ENCODE measurements around the gene KLHL12.

The KLHL12 gene

DNA sequence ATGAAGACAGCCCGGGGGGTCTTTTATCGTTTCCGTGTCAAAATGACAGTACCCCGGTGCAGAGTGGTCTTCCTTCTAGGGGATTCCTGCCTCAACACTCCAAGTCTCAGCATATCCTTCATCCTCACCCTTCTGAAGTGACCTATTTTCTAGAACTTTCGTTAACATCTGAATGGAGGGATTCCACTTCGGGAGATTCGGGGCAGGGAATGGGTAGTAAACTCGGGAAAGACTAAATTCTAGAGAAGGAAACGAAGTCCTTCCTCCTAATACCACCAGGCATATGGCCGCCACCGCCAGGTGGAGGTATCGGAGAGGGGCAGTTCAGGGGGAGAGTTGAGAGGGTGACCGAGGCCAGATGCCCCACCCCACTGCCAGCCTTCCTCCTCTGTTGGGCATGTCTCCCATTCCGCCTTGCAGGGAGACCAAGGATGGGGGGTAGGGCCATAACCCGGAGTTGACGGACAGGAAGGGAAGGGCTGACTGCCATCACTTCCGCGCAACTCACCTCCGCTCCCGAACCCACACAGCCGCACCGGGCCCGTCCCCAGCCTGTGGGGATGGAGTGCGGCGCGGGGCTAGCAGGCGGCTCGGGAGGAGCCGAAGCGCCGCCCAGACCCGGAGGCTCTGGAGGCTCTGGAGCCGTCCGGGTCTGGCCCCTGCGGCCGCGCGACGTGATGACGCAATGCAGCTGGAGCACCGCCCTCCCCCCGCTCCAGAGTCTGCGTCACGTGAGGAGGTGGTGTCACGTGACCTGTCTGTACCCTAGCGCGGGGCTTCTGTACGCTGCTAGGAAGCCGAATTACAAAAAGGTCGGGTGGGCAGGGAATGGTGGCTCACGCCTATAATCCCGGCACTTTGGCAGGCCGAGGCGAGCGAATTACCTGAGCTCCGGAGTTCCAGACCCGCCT lies at the start of gene KLHL12:
TSS of gene KLHL12 (minus strand) at position 654 of the 911 bp plus-strand sequence. CDS start 2,072 bp downstream, outside the sequence.
- peak within 1 kb of the TSS; percentile 22 for H2AFZ ChIP-seq (ENCODE audit: low read depth, low read length)
- H3K36me3 ChIP-seq (ENCODE audit: insufficient read depth, low read length), result peaks cover 20% of the 10 kb centered on the region
- no peaks in the 10 kb centered on the region for H3K27me3 ChIP-seq (ENCODE audit: insufficient read depth, low read length)
- no peaks in the 10 kb centered on the region for H3K9me3 ChIP-seq (ENCODE audit: low read length)
- peaks cover 8% of the 10 kb centered on the region for H3K4me1 ChIP-seq (ENCODE audit: insufficient read depth, low read length)
- H3K4me3 ChIP-seq (ENCODE audit: low read length), result peak within 1 kb of the TSS; percentile 59

DNA sequence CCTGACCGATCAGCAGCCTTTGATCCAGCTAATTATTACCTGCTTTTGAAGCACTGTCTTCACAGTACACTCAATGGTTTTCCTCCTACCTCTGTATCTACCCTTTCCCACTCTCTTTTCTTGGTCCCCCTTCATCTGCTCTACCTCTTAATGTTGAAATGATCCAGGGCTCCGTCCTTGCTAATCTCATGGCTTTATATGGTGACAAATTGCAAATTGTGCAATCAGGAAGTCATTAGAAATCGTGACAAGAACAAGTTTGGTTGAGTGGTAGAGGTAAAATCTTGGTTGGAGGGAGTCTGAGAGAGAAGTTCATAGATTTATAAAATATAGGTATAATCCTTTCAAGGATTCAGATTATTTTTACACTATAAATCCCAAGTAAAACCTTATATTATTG lies 49.6 kb upstream of the KLHL12 start:
- no peaks in the 10 kb centered on the region for H3K36me3 ChIP-seq (ENCODE audit: insufficient read depth, low read length)
- no peaks in the 10 kb centered on the region for H3K4me1 ChIP-seq (ENCODE audit: insufficient read depth, low read length)
- H3K4me3 ChIP-seq (ENCODE audit: low read length), result no peak overlapping the region
- no peaks in the 10 kb centered on the region for H3K9me3 ChIP-seq (ENCODE audit: low read length)
- no peak overlapping the region for H2AFZ ChIP-seq (ENCODE audit: low read depth, low read length)
- H3K27me3 ChIP-seq (ENCODE audit: insufficient read depth, low read length), result peaks cover 43% of the 10 kb centered on the region

DNA sequence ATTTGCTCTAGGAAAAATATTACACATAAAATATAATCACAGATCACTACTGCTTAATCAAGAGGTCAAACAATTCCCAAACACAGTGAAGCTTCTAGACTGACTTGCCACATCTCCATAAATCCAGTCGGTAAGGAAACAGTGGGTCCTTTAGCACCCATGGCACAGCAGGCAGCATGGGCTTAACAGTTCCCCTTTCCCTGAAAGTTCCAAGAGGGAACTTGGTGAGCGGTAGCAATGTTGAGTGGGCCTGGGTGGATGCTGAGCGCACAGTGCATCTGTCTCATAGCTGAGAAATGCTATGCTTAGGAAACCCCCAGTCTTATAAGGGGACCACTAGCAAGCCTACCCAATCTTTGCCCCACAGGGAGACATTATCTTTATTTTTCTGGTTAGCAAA lies 47.8 kb upstream of the KLHL12 start:
- H3K9me3 ChIP-seq (ENCODE audit: low read length), result no peaks in the 10 kb centered on the region
- H2AFZ ChIP-seq (ENCODE audit: low read depth, low read length), result no peak overlapping the region
- H3K36me3 ChIP-seq (ENCODE audit: insufficient read depth, low read length), result no peaks in the 10 kb centered on the region
- H3K4me3 ChIP-seq (ENCODE audit: low read length), result no peak overlapping the region
- H3K4me1 ChIP-seq (ENCODE audit: insufficient read depth, low read length), result no peaks in the 10 kb centered on the region
- peaks cover 36% of the 10 kb centered on the region for H3K27me3 ChIP-seq (ENCODE audit: insufficient read depth, low read length)

DNA sequence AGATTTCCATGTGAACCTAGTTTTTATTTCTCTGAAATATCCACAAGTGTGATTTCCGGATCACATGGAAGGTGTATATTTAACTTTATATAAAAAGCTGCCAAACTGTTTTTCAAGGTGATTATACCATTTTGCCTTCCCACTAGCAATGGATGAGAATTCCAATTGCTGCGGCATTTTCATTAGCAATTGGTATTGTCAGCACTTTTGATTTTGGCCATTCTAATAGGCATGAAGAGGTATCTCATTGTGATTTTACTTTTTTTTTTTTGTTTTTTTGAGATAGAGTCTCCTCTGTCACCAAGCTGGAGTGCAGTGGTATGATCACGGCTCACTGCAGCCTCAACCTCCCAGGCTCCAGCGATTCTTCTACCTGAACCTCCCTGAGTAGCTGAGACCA lies 45.0 kb upstream of the KLHL12 start:
- Histone ChIP-seq H3K27me3 (ENCODE audit: insufficient read depth, low read length) (peaks cover 21% of the 10 kb centered on the region), H3K9me3 (ENCODE audit: low read length) (no peaks in the 10 kb centered on the region), H3K36me3 (ENCODE audit: insufficient read depth, low read length) (no peaks in the 10 kb centered on the region), H2AFZ (ENCODE audit: low read depth, low read length) (no peak overlapping the region), H3K4me1 (ENCODE audit: insufficient read depth, low read length) (peaks cover 12% of the 10 kb centered on the region), H3K4me3 (ENCODE audit: low read length) (no peak overlapping the region)

DNA sequence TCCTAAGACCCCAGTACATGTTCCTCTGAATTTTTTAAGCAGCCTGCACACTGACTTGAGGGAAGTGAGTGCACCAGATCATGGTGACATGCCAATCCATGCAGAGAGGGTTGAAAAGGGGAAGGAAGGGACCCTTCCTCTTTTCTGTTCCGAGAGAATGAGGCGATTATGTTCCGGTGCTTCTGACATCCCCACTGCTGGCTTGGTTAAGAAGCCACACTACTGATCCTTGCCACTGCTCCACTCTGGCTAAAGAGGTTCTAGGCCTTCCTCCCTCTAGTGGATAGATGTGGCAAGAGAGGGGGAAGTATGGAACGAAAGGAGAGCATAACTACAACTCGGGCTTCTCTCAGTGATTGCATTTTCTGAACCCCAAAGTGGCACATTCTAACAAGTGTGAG lies 41.9 kb upstream of the KLHL12 start:
- H2AFZ ChIP-seq (ENCODE audit: low read depth, low read length), result no peak overlapping the region
- no peaks in the 10 kb centered on the region for H3K9me3 ChIP-seq (ENCODE audit: low read length)
- H3K36me3 ChIP-seq (ENCODE audit: insufficient read depth, low read length), result no peaks in the 10 kb centered on the region
- H3K4me1 ChIP-seq (ENCODE audit: insufficient read depth, low read length), result peaks cover 12% of the 10 kb centered on the region
- no peak overlapping the region for H3K4me3 ChIP-seq (ENCODE audit: low read length)
- H3K27me3 ChIP-seq (ENCODE audit: insufficient read depth, low read length), result peaks cover 4% of the 10 kb centered on the region

DNA sequence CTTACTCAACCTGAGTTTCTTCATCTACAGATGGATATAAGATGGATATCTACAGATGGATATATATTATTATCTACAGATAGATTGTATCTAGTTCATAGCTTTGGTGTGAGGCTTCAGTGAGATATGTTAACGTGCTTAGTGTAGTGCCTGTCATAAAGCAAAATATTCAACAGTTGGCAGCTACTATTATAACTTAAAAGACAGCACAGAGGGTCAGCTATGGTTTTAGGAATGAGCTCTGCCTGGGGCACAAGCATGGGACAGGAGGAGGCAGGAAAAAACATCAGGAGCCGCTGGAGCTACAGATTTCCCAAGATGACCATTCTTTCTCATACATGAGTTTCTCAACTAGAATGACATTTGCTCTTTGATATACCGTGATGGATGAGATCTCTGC lies 41.3 kb upstream of the KLHL12 start:
- Histone ChIP-seq H3K4me3 (ENCODE audit: low read length) (peak overlapping the region; percentile 49), H3K27me3 (ENCODE audit: insufficient read depth, low read length) (peaks cover 4% of the 10 kb centered on the region), H3K36me3 (ENCODE audit: insufficient read depth, low read length) (no peaks in the 10 kb centered on the region), H3K4me1 (ENCODE audit: insufficient read depth, low read length) (peaks cover 12% of the 10 kb centered on the region), H3K9me3 (ENCODE audit: low read length) (no peaks in the 10 kb centered on the region), H2AFZ (ENCODE audit: low read depth, low read length) (peak overlapping the region; percentile 75)

DNA sequence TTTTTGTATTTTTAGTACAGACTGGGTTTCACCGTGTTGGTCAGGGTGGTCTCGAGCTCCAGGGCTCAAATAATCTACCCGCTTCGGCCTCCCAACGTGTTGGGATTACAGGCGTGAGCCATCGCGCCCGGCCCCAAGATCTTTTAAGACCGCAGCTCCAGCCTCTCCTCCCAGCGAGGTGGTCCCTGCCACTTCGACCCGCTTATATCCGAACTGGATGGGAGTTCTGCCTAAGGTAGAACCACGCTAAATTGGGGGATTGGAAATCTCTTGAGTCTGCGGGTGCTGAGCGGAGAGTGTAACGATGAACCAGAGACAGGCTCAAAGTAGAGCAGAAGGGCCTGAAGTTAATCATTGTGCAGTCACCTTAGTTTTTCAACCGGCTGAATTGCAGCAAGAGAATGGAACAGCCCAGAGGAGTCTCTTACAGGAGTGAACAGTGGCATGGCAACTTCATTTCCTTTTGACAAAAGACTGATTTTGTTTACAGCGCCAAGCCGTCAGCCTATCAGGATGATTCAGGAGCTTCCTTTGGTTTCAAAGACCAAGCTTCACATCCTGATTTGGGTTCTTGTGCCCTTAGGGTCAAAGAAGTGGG lies 40.7 kb upstream of the KLHL12 start:
- peak overlapping the region; percentile 75 for H2AFZ ChIP-seq (ENCODE audit: low read depth, low read length)
- peaks cover 4% of the 10 kb centered on the region for H3K27me3 ChIP-seq (ENCODE audit: insufficient read depth, low read length)
- peak overlapping the region; percentile 49 for H3K4me3 ChIP-seq (ENCODE audit: low read length)
- no peaks in the 10 kb centered on the region for H3K36me3 ChIP-seq (ENCODE audit: insufficient read depth, low read length)
- peaks cover 12% of the 10 kb centered on the region for H3K4me1 ChIP-seq (ENCODE audit: insufficient read depth, low read length)
- no peaks in the 10 kb centered on the region for H3K9me3 ChIP-seq (ENCODE audit: low read length)

DNA sequence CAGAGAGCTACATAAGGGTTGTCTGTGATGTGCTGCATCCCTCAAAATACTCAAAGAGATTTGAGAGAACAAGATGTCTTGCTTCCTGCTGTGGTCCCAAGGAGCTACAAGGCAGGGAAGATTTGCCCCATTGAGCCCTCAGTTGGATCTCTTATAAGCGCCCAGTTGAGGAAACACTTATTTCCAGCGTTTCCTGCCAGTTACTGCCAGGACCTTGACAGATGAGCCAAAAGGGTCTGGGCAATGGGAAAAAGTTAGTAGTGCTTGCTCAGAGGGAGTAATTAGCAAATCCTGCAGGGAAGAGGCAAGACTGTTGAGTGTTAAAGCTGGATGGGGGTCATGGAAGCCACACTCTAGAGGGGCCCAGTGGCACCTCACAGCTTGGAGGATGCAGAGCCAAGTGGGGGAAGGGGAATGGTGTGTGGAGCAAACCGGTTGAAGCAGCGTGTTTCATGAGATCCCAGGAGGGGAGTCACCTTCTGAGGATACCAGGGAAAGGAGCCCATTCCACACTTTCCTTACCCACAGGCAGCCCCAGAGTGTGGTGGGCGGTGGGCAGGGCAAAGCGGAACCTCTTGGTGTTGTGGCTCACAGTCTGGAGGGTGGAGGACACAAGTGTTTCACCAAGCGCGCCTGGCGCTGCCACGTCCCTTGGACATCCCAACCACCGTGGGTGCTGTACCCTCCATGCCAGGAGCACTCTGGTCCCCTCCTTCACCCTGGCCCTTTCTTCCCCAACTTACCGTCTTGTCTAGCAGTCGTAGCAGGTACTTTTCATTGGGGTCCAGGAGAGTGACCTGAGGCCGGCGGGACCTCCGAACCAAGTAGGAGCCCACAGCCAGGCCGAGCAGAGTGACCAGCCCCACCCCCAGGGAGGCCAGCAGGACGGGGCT lies 39.2 kb upstream of the KLHL12 start:
- peak overlapping the region; percentile 57 for H3K4me3 ChIP-seq (ENCODE audit: low read length)
- H3K9me3 ChIP-seq (ENCODE audit: low read length), result no peaks in the 10 kb centered on the region
- no peaks in the 10 kb centered on the region for H3K27me3 ChIP-seq (ENCODE audit: insufficient read depth, low read length)
- H2AFZ ChIP-seq (ENCODE audit: low read depth, low read length), result peak overlapping the region; percentile 44
- H3K4me1 ChIP-seq (ENCODE audit: insufficient read depth, low read length), result peaks cover 12% of the 10 kb centered on the region
- no peaks in the 10 kb centered on the region for H3K36me3 ChIP-seq (ENCODE audit: insufficient read depth, low read length)

DNA sequence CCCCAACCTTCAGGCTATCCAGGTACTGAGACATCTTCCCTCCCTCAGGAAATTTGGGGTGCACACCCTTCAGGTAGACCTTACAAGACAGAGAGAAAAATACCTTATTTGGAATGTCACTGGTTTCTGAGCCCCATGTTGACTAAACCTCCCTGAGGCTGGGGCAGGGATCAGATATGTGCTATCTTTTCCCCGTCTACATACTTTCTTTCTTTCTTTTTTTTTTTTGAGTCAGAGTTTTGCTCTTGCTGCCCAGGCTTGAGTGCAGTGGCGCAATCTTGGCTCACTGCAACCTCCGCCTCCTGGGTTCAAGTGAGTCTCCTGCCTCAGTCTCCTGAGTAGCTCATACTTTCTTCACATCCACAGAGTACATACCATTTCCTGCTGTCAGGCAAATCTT lies 38.4 kb upstream of the KLHL12 start:
- H3K36me3 ChIP-seq (ENCODE audit: insufficient read depth, low read length), result no peaks in the 10 kb centered on the region
- H3K4me1 ChIP-seq (ENCODE audit: insufficient read depth, low read length), result peaks cover 12% of the 10 kb centered on the region
- H3K9me3 ChIP-seq (ENCODE audit: low read length), result no peaks in the 10 kb centered on the region
- no peaks in the 10 kb centered on the region for H3K27me3 ChIP-seq (ENCODE audit: insufficient read depth, low read length)
- H2AFZ ChIP-seq (ENCODE audit: low read depth, low read length), result no peak overlapping the region
- H3K4me3 ChIP-seq (ENCODE audit: low read length), result no peak overlapping the region

DNA sequence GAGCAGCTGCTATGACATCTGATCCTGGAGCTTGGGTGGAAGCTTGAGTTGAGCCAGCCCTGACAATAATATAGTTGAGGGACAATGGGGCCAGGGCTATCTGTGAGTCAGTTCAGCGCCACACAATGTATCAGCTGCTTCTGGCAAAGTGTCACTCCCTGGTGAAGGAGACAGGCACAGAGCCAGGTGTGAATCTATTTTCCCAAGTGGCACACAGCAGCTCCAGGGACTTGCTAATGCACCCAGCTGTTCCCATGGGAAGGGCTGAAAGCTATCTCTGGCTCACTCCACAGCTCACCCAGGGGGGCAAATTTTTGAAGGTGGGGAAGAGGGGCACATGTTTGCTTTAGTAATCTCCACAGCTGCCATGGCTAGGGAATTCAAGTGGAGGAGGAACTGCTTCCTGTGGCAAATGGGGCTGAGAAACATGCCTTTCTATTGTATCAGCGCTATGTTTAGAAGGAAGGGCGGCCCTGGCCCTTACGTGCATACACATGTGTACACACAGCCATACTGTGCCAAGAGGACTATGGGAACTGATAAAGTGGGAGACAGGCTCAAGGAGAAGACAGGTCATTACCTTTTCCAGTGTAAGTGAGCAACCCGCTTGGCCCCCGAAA lies 37.9 kb upstream of the KLHL12 start:
- Histone ChIP-seq H3K27me3 (ENCODE audit: insufficient read depth, low read length) (no peaks in the 10 kb centered on the region), H2AFZ (ENCODE audit: low read depth, low read length) (no peak overlapping the region), H3K36me3 (ENCODE audit: insufficient read depth, low read length) (no peaks in the 10 kb centered on the region), H3K4me1 (ENCODE audit: insufficient read depth, low read length) (peaks cover 12% of the 10 kb centered on the region), H3K9me3 (ENCODE audit: low read length) (no peaks in the 10 kb centered on the region), H3K4me3 (ENCODE audit: low read length) (no peak overlapping the region)

DNA sequence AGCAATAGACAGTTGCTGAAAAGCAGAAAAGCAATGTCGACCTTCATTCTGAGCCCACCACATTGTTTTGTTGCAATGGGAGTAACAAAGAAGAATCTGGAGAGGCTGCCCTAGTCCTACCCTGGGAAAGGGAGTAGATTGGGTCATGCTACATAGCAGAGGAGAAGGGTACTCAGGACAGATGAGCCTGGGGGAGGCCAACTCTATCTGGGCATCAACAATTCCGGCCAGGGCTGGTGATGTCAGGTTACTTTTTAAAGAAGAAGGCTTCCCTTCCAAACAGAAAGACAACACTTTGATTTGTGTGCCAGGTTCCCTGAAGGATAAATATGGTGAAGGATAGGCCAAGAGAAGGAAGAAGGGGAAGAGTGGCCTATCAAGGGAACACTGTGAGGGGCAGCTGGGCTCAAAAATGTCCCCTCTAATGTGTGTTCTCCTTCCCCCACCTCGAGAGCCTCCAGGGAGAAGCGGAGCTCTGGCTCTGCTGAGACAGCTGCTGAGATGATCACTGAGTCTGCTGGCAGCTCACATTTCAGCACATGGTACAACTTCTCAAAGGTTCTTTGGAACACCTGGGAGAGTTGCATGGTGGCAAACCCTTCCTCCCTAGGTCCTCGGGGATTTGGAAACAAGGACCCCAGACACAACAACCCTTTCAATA lies 34.3 kb upstream of the KLHL12 start:
- Histone ChIP-seq H3K36me3 (ENCODE audit: insufficient read depth, low read length) (no peaks in the 10 kb centered on the region), H3K4me1 (ENCODE audit: insufficient read depth, low read length) (peaks cover 17% of the 10 kb centered on the region)

DNA sequence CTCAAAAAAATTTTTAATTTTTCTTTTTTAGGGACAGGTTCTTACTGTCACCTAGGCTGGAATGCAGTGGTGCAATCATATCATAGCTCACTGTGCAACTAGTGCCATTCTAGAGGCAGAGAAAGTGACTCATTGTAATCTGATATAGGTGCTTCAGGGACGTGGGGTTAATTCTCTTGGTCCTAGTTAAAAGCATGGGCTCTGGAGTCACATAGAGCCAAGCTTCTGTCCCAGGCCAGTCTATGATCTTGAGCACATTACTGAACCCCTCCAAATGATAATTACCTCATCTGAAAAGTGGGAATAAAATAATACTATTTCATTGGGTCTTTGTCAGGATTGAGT lies 32.2 kb upstream of the KLHL12 start:
- H3K4me3 ChIP-seq (ENCODE audit: low read length), result no peak overlapping the region
- peaks cover 20% of the 10 kb centered on the region for H3K4me1 ChIP-seq (ENCODE audit: insufficient read depth, low read length)
- no peaks in the 10 kb centered on the region for H3K9me3 ChIP-seq (ENCODE audit: low read length)
- H3K36me3 ChIP-seq (ENCODE audit: insufficient read depth, low read length), result no peaks in the 10 kb centered on the region
- no peaks in the 10 kb centered on the region for H3K27me3 ChIP-seq (ENCODE audit: insufficient read depth, low read length)
- no peak overlapping the region for H2AFZ ChIP-seq (ENCODE audit: low read depth, low read length)

More for the DNA sequence above, 34.3 kb upstream of the KLHL12 start:
- H3K27me3 ChIP-seq (ENCODE audit: insufficient read depth, low read length), result no peaks in the 10 kb centered on the region
- no peak overlapping the region for H2AFZ ChIP-seq (ENCODE audit: low read depth, low read length)
- no peak overlapping the region for H3K4me3 ChIP-seq (ENCODE audit: low read length)
- H3K9me3 ChIP-seq (ENCODE audit: low read length), result no peaks in the 10 kb centered on the region

Data from neuron (in vitro differentiated cells).